Measurements from ENCODE around the gene RUFY4.

Gene RUFY4

GRCh38 chr2:218125095-218125494 is 56.0 kb downstream of the RUFY4 start:
- no peak for DNase-seq
- Mint-ChIP-seq H3K9me3 (peaks cover 6% of the 10 kb centered on the region), H3K27me3 (peaks cover 22% of the 10 kb centered on the region), H3K27ac (no peak overlapping the region), H3K4me3 (no peak overlapping the region), H3K4me1 (peaks cover 4% of the 10 kb centered on the region), H3K36me3 (ENCODE audit: low read depth) (no peaks in the 10 kb centered on the region)
- ATAC-seq = no peak

- DNase-seq (no peak), ATAC-seq (no peak)
- H3K4me1 Mint-ChIP-seq = peaks cover 4% of the 10 kb centered on the region
- no peak within 1 kb of the TSS for H3K27ac Mint-ChIP-seq
- no peaks in the 10 kb centered on the region for H3K36me3 Mint-ChIP-seq (ENCODE audit: low read depth)
- peaks cover 18% of the 10 kb centered on the region for H3K27me3 Mint-ChIP-seq
- H3K4me3 Mint-ChIP-seq = no peak within 1 kb of the TSS
- peaks cover 6% of the 10 kb centered on the region for H3K9me3 Mint-ChIP-seq
Measured at GRCh38 chr2:218125626-218126080, 56.6 kb downstream of the RUFY4 start, which contains the start of gene CXCR2. Gene CXCR2 (plus strand): TSS chr2:218126028. CDS start chr2:218134802, 8,774 bp downstream.

GRCh38 chr2:218127929-218128455 is 58.9 kb downstream of the RUFY4 start:
- Mint-ChIP-seq H3K4me3 (no peak overlapping the region), H3K36me3 (ENCODE audit: low read depth) (no peaks in the 10 kb centered on the region)
- no peak for DNase-seq

GRCh38 chr2:218128781-218129457 is 59.9 kb downstream of the RUFY4 start:
- DNase-seq (no peak), ATAC-seq (no peak)
- Mint-ChIP-seq H3K36me3 (ENCODE audit: low read depth) (no peaks in the 10 kb centered on the region), H3K27ac (no peak overlapping the region), H3K4me1 (peaks cover 4% of the 10 kb centered on the region), H3K4me3 (no peak overlapping the region), H3K27me3 (peaks cover 21% of the 10 kb centered on the region), H3K9me3 (no peaks in the 10 kb centered on the region)

More at GRCh38 chr2:218127929-218128455, 58.9 kb downstream of the RUFY4 start:
- H3K4me1 Mint-ChIP-seq = peaks cover 4% of the 10 kb centered on the region
- H3K27ac Mint-ChIP-seq = no peak overlapping the region
- peaks cover under 1% of the 10 kb centered on the region for H3K9me3 Mint-ChIP-seq
- ATAC-seq = no peak
- H3K27me3 Mint-ChIP-seq = peaks cover 20% of the 10 kb centered on the region

- peaks cover 21% of the 10 kb centered on the region for H3K27me3 Mint-ChIP-seq
- no peaks in the 10 kb centered on the region for H3K36me3 Mint-ChIP-seq (ENCODE audit: low read depth)
- H3K4me3 Mint-ChIP-seq = no peak overlapping the region
- DNase-seq (no peak), ATAC-seq (no peak)
- H3K27ac Mint-ChIP-seq = no peak overlapping the region
- H3K9me3 Mint-ChIP-seq = no peaks in the 10 kb centered on the region
- H3K4me1 Mint-ChIP-seq = peaks cover 4% of the 10 kb centered on the region
Measured at GRCh38 chr2:218129458-218130135, 60.5 kb downstream of the RUFY4 start.

- Mint-ChIP-seq H3K27me3 (peaks cover 17% of the 10 kb centered on the region), H3K27ac (no peak overlapping the region), H3K4me3 (no peak overlapping the region), H3K4me1 (peaks cover 4% of the 10 kb centered on the region), H3K9me3 (no peaks in the 10 kb centered on the region), H3K36me3 (ENCODE audit: low read depth) (no peaks in the 10 kb centered on the region)
- no peak for DNase-seq
- ATAC-seq = no peak
Measured at GRCh38 chr2:218130377-218130776, 61.3 kb downstream of the RUFY4 start.

GRCh38 chr2:218130822-218131221 is 61.8 kb downstream of the RUFY4 start:
- no peak overlapping the region for H3K4me3 Mint-ChIP-seq
- H3K4me1 Mint-ChIP-seq = no peaks in the 10 kb centered on the region
- ATAC-seq = no peak
- H3K36me3 Mint-ChIP-seq (ENCODE audit: low read depth) = no peaks in the 10 kb centered on the region
- no peak for DNase-seq
- no peaks in the 10 kb centered on the region for H3K9me3 Mint-ChIP-seq
- H3K27ac Mint-ChIP-seq = no peak overlapping the region
- H3K27me3 Mint-ChIP-seq = peaks cover 16% of the 10 kb centered on the region

GRCh38 chr2:218137514-218137913 is 68.5 kb downstream of the RUFY4 start:
- Mint-ChIP-seq H3K27me3 (peaks cover 40% of the 10 kb centered on the region), H3K27ac (no peak overlapping the region)
- DNase-seq = no peak

GRCh38 chr2:218138047-218138446 is 69.0 kb downstream of the RUFY4 start:
- DNase-seq (no peak), ATAC-seq (no peak)
- Mint-ChIP-seq H3K27ac (no peak overlapping the region), H3K4me3 (no peak overlapping the region), H3K9me3 (no peaks in the 10 kb centered on the region), H3K36me3 (ENCODE audit: low read depth) (no peaks in the 10 kb centered on the region), H3K27me3 (peaks cover 40% of the 10 kb centered on the region), H3K4me1 (no peaks in the 10 kb centered on the region)

More at GRCh38 chr2:218137514-218137913, 68.5 kb downstream of the RUFY4 start:
- Mint-ChIP-seq H3K36me3 (ENCODE audit: low read depth) (no peaks in the 10 kb centered on the region), H3K4me1 (no peaks in the 10 kb centered on the region), H3K4me3 (no peak overlapping the region), H3K9me3 (no peaks in the 10 kb centered on the region)
- no peak for ATAC-seq
